CD8-positive, alpha-beta memory T cell (primary cell): ENCODE data around the gene IFNE. TPM values are rescaled to one million over a fixed set of nuclear protein-coding genes. Genes with fewer than 3 reads are reported as not detected.

Source experiments
- CTCF ChIA-PET: fragments of 350-600 bp; sonication (Branson Sonifier 250); formaldehyde crosslinking; loops from one replicate; lab custom pipeline; 2021; ENCODE audit warnings: antibody characterized with exemption; lab: Charles Lee
- POLR2A ChIA-PET: fragments of 350-600 bp; sonication (Branson Sonifier 250); formaldehyde crosslinking; loops from one replicate; lab custom pipeline; 2021; ENCODE audit warnings: antibody characterized with exemption; lab: Charles Lee
- DNase-seq, 5 donors: peaks; one replicate each; pipeline versions ENCODE4 v3.0.0 to v3.0.0-alpha.2; 2020 to 2022; ENCODE audit warnings: mixed read lengths in 1 of 5
- H3K27ac ChIP-seq: one replicate; pipeline ENCODE4 v1.7.0; 2013; ENCODE audit warnings: low read depth, mild to moderate bottlenecking, low read length, moderate library complexity
- H3K27me3 ChIP-seq: 2 replicates; pipeline ENCODE4 v1.7.0; 2013; ENCODE audit warnings: low read length, mild to moderate bottlenecking; ENCODE audit not compliant: insufficient read depth, poor library complexity, severe bottlenecking
- H3K36me3 ChIP-seq: 2 replicates; pipeline ENCODE4 v1.7.0; 2013; ENCODE audit warnings: mild to moderate bottlenecking, low read length, moderate library complexity; ENCODE audit not compliant: insufficient read depth
- H3K4me1 ChIP-seq: 2 replicates; pipeline ENCODE4 v1.7.0; 2013; ENCODE audit warnings: mild to moderate bottlenecking, low read length, moderate library complexity; ENCODE audit not compliant: insufficient read depth
- H3K4me3 ChIP-seq: 2 replicates; pipeline ENCODE4 v1.7.0; 2013; ENCODE audit warnings: mild to moderate bottlenecking, low read length
- H3K9me3 ChIP-seq: 2 replicates; pipeline ENCODE4 v1.7.0; 2013; ENCODE audit warnings: mild to moderate bottlenecking, low read length
- H3K27ac Mint-ChIP-seq, 8 donors: one replicate each; pipeline ENCODE4 v1.8.0; 2020 to 2021; ENCODE audit warnings: mixed read lengths in 8 of 8, mild to moderate bottlenecking in 6 of 8, inconsistent platforms in 3 of 8, moderate library complexity in 3 of 8
- H3K27me3 Mint-ChIP-seq, 2 donors: one replicate each; pipeline ENCODE4 v1.8.0; 2020 to 2021; ENCODE audit warnings: mixed read lengths in 2 of 2, mild to moderate bottlenecking in 1 of 2, moderate library complexity in 1 of 2
- H3K36me3 Mint-ChIP-seq, 3 donors: one replicate each; pipeline ENCODE4 v1.8.0; 2020 to 2021; ENCODE audit warnings: mixed read lengths in 3 of 3, inconsistent platforms in 1 of 3, mild to moderate bottlenecking in 1 of 3
- H3K4me1 Mint-ChIP-seq, 3 donors: one replicate each; pipeline ENCODE4 v1.8.0; 2020 to 2021; ENCODE audit warnings: mixed read lengths in 3 of 3, inconsistent platforms in 1 of 3, mild to moderate bottlenecking in 1 of 3
- H3K4me3 Mint-ChIP-seq, 7 donors: one replicate each; pipeline ENCODE4 v1.8.0; 2020 to 2021; ENCODE audit warnings: mixed read lengths in 7 of 7, mild to moderate bottlenecking in 6 of 7, moderate library complexity in 4 of 7, inconsistent platforms in 2 of 7
- H3K9me3 Mint-ChIP-seq, 5 donors: one replicate each; pipeline ENCODE4 v1.8.0; 2020 to 2022; ENCODE audit warnings: mixed read lengths in 5 of 5, mild to moderate bottlenecking in 3 of 5, moderate library complexity in 2 of 5, inconsistent platforms in 1 of 5
- polyA plus RNA-seq: library from polyadenylated mRNA; unstranded; fragments of 300-500 nt; fragmentation: Illumina TruSeq; gene quantifications from one replicate; pipeline ENCODE4 v1.2.3, GENCODE V29; 2021
- total RNA-seq, 2 experiments: library from RNA; stranded (reverse); gene quantifications; one replicate each; pipeline ENCODE4 v1.2.3, GENCODE V29; 2021

The IFNE gene
- total and polyA plus RNA-seq, 3 experiments from 2014 or later = 0.15 TPM; not detected in 2

DNA sequence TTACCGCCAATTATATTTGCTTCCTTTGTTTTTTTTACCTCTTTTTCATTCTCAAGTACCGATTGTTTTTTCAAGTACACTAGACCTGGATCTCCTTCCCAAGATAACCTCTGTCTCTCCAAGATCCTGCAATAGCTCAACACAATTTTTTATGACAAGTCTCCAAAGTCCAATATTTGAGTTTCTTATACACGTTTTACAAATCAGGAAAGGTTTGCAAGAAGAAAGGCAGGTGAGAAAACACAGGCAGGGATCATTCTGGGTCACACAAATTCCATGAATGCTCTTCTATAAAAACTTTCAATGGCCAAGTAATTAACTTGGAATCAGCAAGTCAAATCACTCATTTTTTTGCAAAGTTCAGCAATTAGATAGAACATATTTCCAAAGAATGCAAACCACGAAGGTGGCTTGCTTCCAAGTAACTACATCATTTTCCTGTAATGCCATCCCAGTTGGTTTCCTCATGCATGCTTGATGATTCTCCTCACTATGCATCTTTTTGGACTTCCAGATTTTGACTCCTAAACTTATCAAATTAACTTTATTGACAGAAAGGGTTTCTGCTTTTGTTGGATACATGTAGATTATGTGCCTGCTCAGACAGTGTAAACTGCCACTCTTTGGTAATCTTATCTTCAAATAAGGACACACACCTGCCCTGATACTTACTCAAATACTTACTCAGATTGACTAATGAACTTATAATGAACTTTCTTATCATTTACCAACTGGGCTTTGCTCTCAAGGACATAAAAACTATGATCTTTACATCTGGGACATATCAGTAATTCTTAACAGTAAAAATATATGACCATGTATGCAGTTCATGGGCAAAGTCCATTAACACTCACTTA, 24.7 kb upstream of the IFNE start:
- Histone ChIP-seq H3K36me3 (no peaks in the 10 kb centered on the region), H3K27ac (no peak overlapping the region), H3K4me1 (peaks cover 39% of the 10 kb centered on the region), H3K27me3 (no peaks in the 10 kb centered on the region), H3K9me3 (no peaks in the 10 kb centered on the region), H3K4me3 (no peak overlapping the region)
- peak overlapping the region in 5 of 7 donors; percentile 7 to 52 (median 23) for H3K4me3 Mint-ChIP-seq
- POLR2A ChIA-PET = no interaction called here
- peaks cover 0 to 2% (median 0%) of the 10 kb centered on the region in 3 donors for H3K36me3 Mint-ChIP-seq
- no peak for DNase-seq
- peaks cover 0 to 13% (median 2%) of the 10 kb centered on the region in 3 donors for H3K4me1 Mint-ChIP-seq
- CTCF ChIA-PET = no interaction called here
- H3K27me3 Mint-ChIP-seq = no peaks in the 10 kb centered on the region
- H3K27ac Mint-ChIP-seq = peak overlapping the region in 2 of 8 donors; percentile 48 to 78
- H3K9me3 Mint-ChIP-seq = peaks cover 0 to 1% (median 0%) of the 10 kb centered on the region in 5 donors

GRCh38 chr9:21505425-21506179, 23.5 kb upstream of the IFNE start:
- H3K4me3 ChIP-seq = no peak overlapping the region
- no peaks in the 10 kb centered on the region for H3K27me3 Mint-ChIP-seq
- H3K9me3 Mint-ChIP-seq = peaks cover 0 to 1% (median 0%) of the 10 kb centered on the region in 5 donors
- no peaks in the 10 kb centered on the region for H3K27me3 ChIP-seq
- peak overlapping the region in 3 of 7 donors; percentile 20 to 57 (median 28) for H3K4me3 Mint-ChIP-seq
- no peak overlapping the region for H3K27ac ChIP-seq
- ChIA-PET CTCF (interaction anchor here (1.0 to 2.2 kb wide), 4 partner anchors 26 to 187 kb away, joined by 3 to 6 read pairs (median 5); no protein-coding TSS in a partner anchor), POLR2A (interaction anchor here (0.7 to 1.1 kb wide), 2 partner anchors 10 to 73 kb away, joined by 3 to 6 read pairs; no protein-coding TSS in a partner anchor)
- H3K36me3 ChIP-seq = no peaks in the 10 kb centered on the region
- peaks cover 39% of the 10 kb centered on the region for H3K4me1 ChIP-seq
- no peaks in the 10 kb centered on the region for H3K9me3 ChIP-seq
- H3K4me1 Mint-ChIP-seq = peaks cover 5 to 14% (median 6%) of the 10 kb centered on the region in 3 donors
- H3K27ac Mint-ChIP-seq = peak overlapping the region in 2 of 8 donors; percentile 59 to 62
- H3K36me3 Mint-ChIP-seq = peaks cover 0 to 2% (median 0%) of the 10 kb centered on the region in 3 donors
- no peak for DNase-seq

DNA sequence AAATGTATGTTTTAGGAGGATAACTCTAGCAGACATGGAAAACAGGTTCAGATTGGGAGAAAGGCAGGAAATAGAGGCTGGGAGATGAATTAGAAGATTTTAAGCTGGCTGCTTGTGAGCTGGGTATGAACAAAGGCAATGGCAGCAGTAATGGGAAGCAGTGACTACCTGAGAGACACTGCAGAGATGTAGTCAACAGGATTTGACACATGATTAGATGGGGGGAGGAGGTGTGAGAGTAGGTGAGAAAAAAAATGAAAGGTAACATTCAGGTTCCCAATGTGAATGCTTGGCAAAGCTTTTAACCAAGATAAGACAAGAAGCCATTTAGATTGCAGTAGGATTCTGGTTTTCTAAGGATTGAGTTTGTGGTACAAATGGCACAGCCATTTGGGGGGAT, 22.8 kb upstream of the IFNE start:
- peak in 1 of 5 donors; percentile 46 for DNase-seq
- H3K4me1 ChIP-seq = peaks cover 39% of the 10 kb centered on the region
- Mint-ChIP-seq H3K27me3 (no peaks in the 10 kb centered on the region), H3K36me3 (peaks cover 0 to 2% (median 0%) of the 10 kb centered on the region in 3 donors), H3K4me1 (peaks cover 8 to 17% (median 10%) of the 10 kb centered on the region in 3 donors), H3K27ac (no peak overlapping the region), H3K9me3 (peaks cover 0 to 1% (median 0%) of the 10 kb centered on the region in 5 donors), H3K4me3 (no peak overlapping the region)
- no peaks in the 10 kb centered on the region for H3K9me3 ChIP-seq
- ChIA-PET CTCF (interaction anchor here (1.0 to 2.2 kb wide), 4 partner anchors 26 to 186 kb away, joined by 3 to 6 read pairs (median 5); no protein-coding TSS in a partner anchor), POLR2A (interaction anchor here (0.7 to 1.1 kb wide), 2 partner anchors 9 to 74 kb away, joined by 3 to 6 read pairs; no protein-coding TSS in a partner anchor)
- H3K27me3 ChIP-seq = no peaks in the 10 kb centered on the region
- no peak overlapping the region for H3K27ac ChIP-seq
- H3K4me3 ChIP-seq = no peak overlapping the region
- H3K36me3 ChIP-seq = no peaks in the 10 kb centered on the region

GRCh38 chr9:21504113-21504512, 22.0 kb upstream of the IFNE start:
- H3K36me3 Mint-ChIP-seq = peaks cover 0 to 2% (median 0%) of the 10 kb centered on the region in 3 donors
- peaks cover 39% of the 10 kb centered on the region for H3K4me1 ChIP-seq
- H3K27me3 Mint-ChIP-seq = no peaks in the 10 kb centered on the region
- DNase-seq = peak in 1 of 5 donors; percentile 19
- H3K4me1 Mint-ChIP-seq = peaks cover 8 to 17% (median 10%) of the 10 kb centered on the region in 3 donors
- POLR2A ChIA-PET = interaction anchor here (1.1 kb wide), 1 partner anchor 8 kb away, joined by 3 read pairs; no protein-coding TSS in a partner anchor
- H3K27me3 ChIP-seq = no peaks in the 10 kb centered on the region
- CTCF ChIA-PET = interaction anchor here (1.2 to 2.2 kb wide), 4 partner anchors 27 to 272 kb away, joined by 3 to 6 read pairs (median 4); no protein-coding TSS in a partner anchor
- no peak overlapping the region for H3K27ac Mint-ChIP-seq
- H3K9me3 Mint-ChIP-seq = peaks cover 0 to 1% (median 0%) of the 10 kb centered on the region in 5 donors
- no peak overlapping the region for H3K4me3 Mint-ChIP-seq
- H3K4me3 ChIP-seq = no peak overlapping the region
- no peaks in the 10 kb centered on the region for H3K9me3 ChIP-seq
- H3K27ac ChIP-seq = no peak overlapping the region
- H3K36me3 ChIP-seq = no peaks in the 10 kb centered on the region

- CTCF ChIA-PET = no interaction called here
Measured at GRCh38 chr9:21502586-21502985, 20.5 kb upstream of the IFNE start.

GRCh38 chr9:21499912-21500311, 17.8 kb upstream of the IFNE start:
- H3K9me3 ChIP-seq = no peaks in the 10 kb centered on the region
- CTCF ChIA-PET = no interaction called here
- H3K9me3 Mint-ChIP-seq = no peaks in the 10 kb centered on the region
- peaks cover 15 to 16% (median 15%) of the 10 kb centered on the region in 3 donors for H3K4me1 Mint-ChIP-seq
- no peak overlapping the region for H3K4me3 Mint-ChIP-seq
- no peak overlapping the region for H3K27ac ChIP-seq
- H3K4me3 ChIP-seq = no peak overlapping the region
- H3K27me3 ChIP-seq = no peaks in the 10 kb centered on the region
- no peak overlapping the region for H3K27ac Mint-ChIP-seq
- DNase-seq = no peak
- no peaks in the 10 kb centered on the region for H3K27me3 Mint-ChIP-seq
- peaks cover 0 to 2% (median under 1%) of the 10 kb centered on the region in 3 donors for H3K36me3 Mint-ChIP-seq
- POLR2A ChIA-PET = no interaction called here
- H3K4me1 ChIP-seq = peaks cover 15% of the 10 kb centered on the region
- no peaks in the 10 kb centered on the region for H3K36me3 ChIP-seq

More at GRCh38 chr9:21502586-21502985, 20.5 kb upstream of the IFNE start:
- H3K27ac ChIP-seq = no peak overlapping the region
- no peaks in the 10 kb centered on the region for H3K27me3 ChIP-seq
- POLR2A ChIA-PET = no interaction called here
- DNase-seq = no peak
- H3K9me3 Mint-ChIP-seq = peaks cover 0 to 1% (median 0%) of the 10 kb centered on the region in 5 donors
- no peak overlapping the region for H3K4me3 ChIP-seq
- H3K27ac Mint-ChIP-seq = peak overlapping the region in 1 of 8 donors; percentile 74
- H3K4me1 ChIP-seq = peaks cover 39% of the 10 kb centered on the region
- H3K9me3 ChIP-seq = no peaks in the 10 kb centered on the region
- H3K4me3 Mint-ChIP-seq = no peak overlapping the region
- peaks cover 0 to 2% (median 0%) of the 10 kb centered on the region in 3 donors for H3K36me3 Mint-ChIP-seq
- H3K4me1 Mint-ChIP-seq = peaks cover 8 to 17% (median 10%) of the 10 kb centered on the region in 3 donors
- no peaks in the 10 kb centered on the region for H3K27me3 Mint-ChIP-seq
- no peaks in the 10 kb centered on the region for H3K36me3 ChIP-seq

DNA sequence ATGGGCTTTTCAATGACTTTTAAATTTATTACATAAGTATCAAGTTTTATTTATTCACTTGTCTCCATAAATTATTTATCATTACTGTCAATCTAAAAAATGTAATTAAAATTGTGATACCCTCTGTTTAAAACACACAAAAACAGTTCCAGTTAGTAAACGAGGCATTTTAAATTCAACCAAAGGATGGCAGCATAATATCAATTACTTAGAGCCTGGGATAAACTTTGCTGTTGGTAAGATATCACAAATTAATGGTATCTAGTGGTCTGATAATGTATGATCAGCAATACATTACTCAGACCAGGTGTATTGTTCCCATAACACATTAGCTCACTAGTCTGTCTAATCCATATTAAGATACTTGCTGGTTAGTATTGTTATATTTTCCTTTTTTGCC, 9.6 kb upstream of the IFNE start:
- POLR2A ChIA-PET = no interaction called here
- peaks cover 3 to 13% of the 10 kb centered on the region in 2 donors for H3K27me3 Mint-ChIP-seq
- CTCF ChIA-PET = interaction anchor here (0.9 to 1.5 kb wide), 2 partner anchors 295 to 299 kb away, joined by 3 read pairs; no protein-coding TSS in a partner anchor
- no peaks in the 10 kb centered on the region for H3K27me3 ChIP-seq
- peaks cover 0 to 9% (median 0%) of the 10 kb centered on the region in 3 donors for H3K36me3 Mint-ChIP-seq
- no peak overlapping the region for H3K4me3 Mint-ChIP-seq
- H3K27ac Mint-ChIP-seq = no peak overlapping the region
- no peaks in the 10 kb centered on the region for H3K9me3 Mint-ChIP-seq
- DNase-seq = no peak
- no peaks in the 10 kb centered on the region for H3K36me3 ChIP-seq
- no peak overlapping the region for H3K27ac ChIP-seq
- H3K4me1 ChIP-seq = no peaks in the 10 kb centered on the region
- no peaks in the 10 kb centered on the region for H3K9me3 ChIP-seq
- H3K4me1 Mint-ChIP-seq = peaks cover 6 to 7% (median 7%) of the 10 kb centered on the region in 3 donors
- H3K4me3 ChIP-seq = no peak overlapping the region
